HuH-7.5 (cell line): Measurements from ENCODE around the gene TRIO.

ENCODE experiments used
- DNase-seq: peaks from one replicate; pipeline ENCODE4 v3.0.0; 2011; ENCODE audit warnings: low spot score

The TRIO gene

GRCh38 chr5:14438195-14438606 is 295.1 kb downstream of the TRIO start:
- no peak for DNase-seq

GRCh38 chr5:14439087-14439871 is 296.1 kb downstream of the TRIO start:
- DNase-seq = no peak

- DNase-seq = no peak
These were observed 297.1 kb downstream of the TRIO start for GRCh38 chr5:14440223-14440581.

- no peak for DNase-seq
These were observed 297.7 kb downstream of the TRIO start for GRCh38 chr5:14440582-14441431.

- DNase-seq = no peak
These were observed 298.5 kb downstream of the TRIO start for GRCh38 chr5:14441641-14442040.

- DNase-seq = no peak
These were observed 299.4 kb downstream of the TRIO start for GRCh38 chr5:14442536-14442935.

GRCh38 chr5:14443671-14444093 is 300.5 kb downstream of the TRIO start:
- DNase-seq = no peak

- no peak for DNase-seq
These were observed 301.0 kb downstream of the TRIO start for GRCh38 chr5:14444161-14444560.

- no peak for DNase-seq
These were observed 301.9 kb downstream of the TRIO start for GRCh38 chr5:14445013-14445412.

- no peak for DNase-seq
These were observed 302.6 kb downstream of the TRIO start for GRCh38 chr5:14445576-14446290.

GRCh38 chr5:14447958-14448911 is 305.1 kb downstream of the TRIO start:
- no peak for DNase-seq

- DNase-seq = no peak
These were observed 306.0 kb downstream of the TRIO start for GRCh38 chr5:14449052-14449661.

GRCh38 chr5:14450018-14450524 is 306.9 kb downstream of the TRIO start:
- no peak for DNase-seq

GRCh38 chr5:14450742-14451141 is 307.6 kb downstream of the TRIO start:
- DNase-seq = no peak

GRCh38 chr5:14451871-14452270 is 308.7 kb downstream of the TRIO start:
- DNase-seq = no peak

- DNase-seq = no peak
These were observed 309.7 kb downstream of the TRIO start for GRCh38 chr5:14452685-14453454.

GRCh38 chr5:14453481-14453880 is 310.3 kb downstream of the TRIO start:
- DNase-seq = no peak

- DNase-seq = no peak
These were observed 312.7 kb downstream of the TRIO start for GRCh38 chr5:14455814-14456321.

GRCh38 chr5:14457476-14457875 is 314.3 kb downstream of the TRIO start:
- no peak for DNase-seq

- no peak for DNase-seq
These were observed 315.3 kb downstream of the TRIO start for GRCh38 chr5:14458414-14458813.
